ENCODE measurements around the gene BLCAP.

- TF ChIP-seq CTCF (conservative IDR thresholded peaks at IDR 0.05; ENCODE audit: low read depth in 2 of 2) (no peak), EZH2 (IDR thresholded peaks at IDR 0.05; ENCODE audit: low read depth, unreplicated experiment) (no peak), EZH2phosphoT487 (IDR thresholded peaks at IDR 0.05; ENCODE audit: unreplicated experiment) (no peak), CREB1 (CRISPR knock-in tag; IDR thresholded peaks at IDR 0.05; ENCODE audit: low read depth) (no peak), NANOG (IDR thresholded peaks at IDR 0.05; ENCODE audit: borderline replicate concordance) (no peak), REST (IDR thresholded peaks at IDR 0.05; ENCODE audit: unreplicated experiment) (no peak), POLR2AphosphoS5 (IDR thresholded peaks at IDR 0.05; ENCODE audit: low read depth) (no peak), ZNF462 (CRISPR knock-in tag; IDR thresholded peaks at IDR 0.05) (no peak), ETS1 (IDR thresholded peaks at IDR 0.05) (no peak), JUNB (IDR thresholded peaks at IDR 0.05; ENCODE audit: unreplicated experiment) (no peak), STAT1 (IDR thresholded peaks at IDR 0.05; ENCODE audit: unreplicated experiment) (no peak), ZNF114 (CRISPR knock-in tag; IDR thresholded peaks at IDR 0.05) (no peak)
Observed at GRCh38 chr20:37552415-37552814, 24.7 kb upstream of the BLCAP start.

Data from GM23338 (cell line).